Adrenal gland (tissue), 5 donors: ENCODE data around the gene PDE4DIP.
"Not testable (repeated sequence)": the region's sequence is repeated elsewhere in the genome, so short reads cannot be mapped to it uniquely, and the experiment has no call there.

Experiments used
- CTCF ChIP-seq, 6 experiments: fragments of 450-650 bp in 4 of 6; fragments of 200-600 bp in 2 of 6; sonication (generic) in 1 of 6; IDR thresholded peaks; 1 replicate in 5 of 6; 2 replicates in 1 of 6; pipeline versions ENCODE4 v1.5.1 to v1.8.0; 2016 to 2021; ENCODE audit warnings: antibody characterized with exemption in 6 of 6, mild to moderate bottlenecking in 2 of 6, moderate library complexity in 1 of 6
- POLR2A ChIP-seq, 2 donors: fragments of 450-650 bp; IDR thresholded peaks; one replicate each; pipeline ENCODE4 v1.6.1; 2017; ENCODE audit warnings: antibody characterized with exemption in 2 of 2, mild to moderate bottlenecking in 2 of 2, moderate library complexity in 1 of 2
- donor health status: DM: no; HTN: no; CAD: no.

DNA sequence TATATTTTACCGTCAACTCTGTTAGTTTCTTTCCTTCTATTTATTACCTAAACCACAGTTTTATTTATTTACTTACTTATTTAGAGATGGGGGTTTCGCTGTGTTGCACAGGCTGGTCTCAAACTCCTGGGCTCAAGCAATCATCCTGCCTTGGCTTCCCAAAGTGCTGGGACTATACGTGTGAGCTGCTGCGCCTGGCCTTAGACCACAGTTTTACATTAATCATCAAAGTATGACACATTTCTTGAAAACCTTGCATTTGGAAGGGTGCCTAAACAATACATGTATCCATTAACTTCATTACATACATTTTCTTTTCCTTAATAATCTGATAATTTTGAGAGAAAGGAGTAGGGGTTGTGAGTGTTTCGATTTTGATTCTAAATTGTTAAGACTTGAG is 124.9 kb downstream of the PDE4DIP start:
- TF ChIP-seq CTCF, POLR2A (IDR thresholded peaks at IDR 0.05): not testable (repeated sequence)
